ENCODE results near the gene HLA-A. TPM values are rescaled to one million over a fixed set of nuclear protein-coding genes. Genes with fewer than 3 reads are reported as not detected.

Gene HLA-A
- total and polyA plus RNA-seq, 2 experiments from 2014 or later, result 170 to 203 TPM

DNA sequence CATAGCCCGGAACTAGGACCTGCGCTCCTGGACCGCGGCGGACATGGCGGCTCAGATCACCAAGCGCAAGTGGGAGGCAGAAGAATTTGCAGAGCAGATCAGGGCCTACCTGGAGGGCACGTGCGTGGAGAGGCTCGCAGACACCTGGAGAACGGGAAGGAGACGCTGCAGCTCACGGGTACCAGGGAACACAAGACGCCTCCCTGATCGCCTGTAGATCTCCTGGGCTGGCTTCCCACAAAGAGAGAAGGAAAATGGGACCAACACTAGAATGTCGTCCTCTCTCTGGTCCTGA, 15.1 kb upstream of the HLA-A start:
- peaks cover 31% of the 10 kb centered on the region for H3K36me3 Mint-ChIP-seq (ENCODE audit: low read depth)
- Histone ChIP-seq H3K27me3 (ENCODE audit: insufficient read depth) (peaks cover 19% of the 10 kb centered on the region), H4K20me1 (replicated peaks; ENCODE audit: insufficient read depth) (no peaks in the 10 kb centered on the region), H3K4me1 (ENCODE audit: insufficient read depth) (no peaks in the 10 kb centered on the region; the same call in 1 of the 2 replicates), H3K27ac (ENCODE audit: low read depth) (no peak overlapping the region), H3K79me2 (replicated peaks; ENCODE audit: insufficient read depth) (no peaks in the 10 kb centered on the region), H3K4me2 (peak overlapping the region; percentile 88), H3K9me2 (ENCODE audit: insufficient read depth) (no peaks in the 10 kb centered on the region), H3K36me3 (ENCODE audit: insufficient read depth) (no peaks in the 10 kb centered on the region), H2AFZ (peak overlapping the region; percentile 95), H3K4me3 (peak overlapping the region; percentile 76), H3F3A (replicated peaks; ENCODE audit: low read depth) (no peaks in the 10 kb centered on the region)
- H3K4me1 Mint-ChIP-seq, result peaks cover 15% of the 10 kb centered on the region
- DNase-seq (ENCODE audit: low spot score) (no peak), ATAC-seq (no peak)
- H3K9me3 Mint-ChIP-seq, result peaks cover 3% of the 10 kb centered on the region; the same call in 2 of the 3 replicates
- no peak overlapping the region for H3K27ac Mint-ChIP-seq
- H3K4me3 Mint-ChIP-seq, result peak overlapping the region; percentile 84
- TF ChIP-seq NANOG (IDR thresholded peaks at IDR 0.05; ENCODE audit: borderline replicate concordance) (no peak), ZNF462 (CRISPR knock-in tag; IDR thresholded peaks at IDR 0.05) (no peak), REST (IDR thresholded peaks at IDR 0.05; ENCODE audit: unreplicated experiment) (no peak), STAT1 (IDR thresholded peaks at IDR 0.05; ENCODE audit: unreplicated experiment) (no peak), ZNF114 (CRISPR knock-in tag; IDR thresholded peaks at IDR 0.05) (no peak), POLR2AphosphoS5 (IDR thresholded peaks at IDR 0.05; ENCODE audit: low read depth) (peak; percentile 43)
- peaks cover 22% of the 10 kb centered on the region for H3K27me3 Mint-ChIP-seq (ENCODE audit: insufficient read depth, low read depth, poor library complexity)
